Prostate gland (tissue), 2 donors: ENCODE measurements around the gene CEACAM4. TPM values are rescaled to one million over a fixed set of nuclear protein-coding genes. Genes with fewer than 3 reads are reported as not detected.

Source experiments
- DNase-seq: peaks from one replicate; pipeline ENCODE4 v3.0.0-alpha.2; 2019; ENCODE audit warnings: low spot score
- H3K27ac ChIP-seq, 2 donors: fragments of 200-600 bp; sonication (generic); 2 replicates each; pipeline ENCODE4 v1.5.1; 2017 to 2019
- H3K27me3 ChIP-seq: fragments of 200-600 bp; sonication (generic); replicated peaks from 2 replicates; pipeline ENCODE4 v1.5.1; 2019; ENCODE audit not compliant: insufficient read depth
- H3K36me3 ChIP-seq, 2 donors: fragments of 200-600 bp; sonication (generic); 1 replicate in 1 of 2; 2 replicates in 1 of 2; pipeline versions ENCODE4 v1.5.1 to v1.8.1; 2017 to 2019
- H3K4me1 ChIP-seq: fragments of 200-600 bp; sonication (generic); replicated peaks from 2 replicates; pipeline ENCODE4 v1.5.1; 2019
- H3K4me3 ChIP-seq, 2 donors: fragments of 200-600 bp; sonication (generic); 2 replicates each; pipeline ENCODE4 v1.5.1; 2017 to 2019
- H3K9me3 ChIP-seq: fragments of 200-600 bp; sonication (generic); 2 replicates; pipeline ENCODE4 v1.5.1; 2017
- CTCF ChIP-seq, 4 experiments: fragments of 200-600 bp in 2 of 4; fragments of 450-650 bp in 2 of 4; sonication (generic) in 2 of 4; IDR thresholded peaks; 1 replicate in 3 of 4; 2 replicates in 1 of 4; pipeline ENCODE4 v1.5.1; 2016 to 2019; ENCODE audit warnings: antibody characterized with exemption in 4 of 4, mild to moderate bottlenecking in 2 of 4, moderate library complexity in 2 of 4
- POLR2A ChIP-seq: fragments of 450-650 bp; IDR thresholded peaks from one replicate; pipeline ENCODE4 v1.6.1; 2016; ENCODE audit warnings: antibody characterized with exemption, mild to moderate bottlenecking
- POLR2AphosphoS5 ChIP-seq: sonication (generic); formaldehyde crosslinking; IDR thresholded peaks from one replicate; pipeline ENCODE4 v1.6.1; 2017; ENCODE audit warnings: antibody characterized with exemption
- WGBS: methylation state at CpG from one replicate; pipeline ENCODE4 v1.1.5; 2018; 5-methylcytosine and 5-hydroxymethylcytosine counted together
- intact Hi-C: fragments of 100-400 bp; cut with DNase I; formaldehyde crosslinking; loops from one replicate; pipeline ENCODE4 v1.14.2; 2022
- total RNA-seq, 2 donors: library from RNA; depleted of rRNA; stranded (reverse); fragments of >200 nt; gene quantifications; one replicate each; pipeline ENCODE4 v1.1.0, GENCODE V29; 2016

The CEACAM4 gene
- total RNA-seq, 2 donors from 2014 or later, result 0.59 to 1.0 TPM

- Histone ChIP-seq H3K27me3 (no peaks in the 10 kb centered on the region), H3K27ac (no peak overlapping the region), H3K4me1 (no peaks in the 10 kb centered on the region), H3K4me3 (no peak overlapping the region), H3K36me3 (no peaks in the 10 kb centered on the region), H3K9me3 (no peaks in the 10 kb centered on the region)
- 32% methylated on average over 6 of the region's 6 CpGs for WGBS
- intact Hi-C loops, result no loop called here
- TF ChIP-seq CTCF (IDR thresholded peaks at IDR 0.05), result no peak
- TF ChIP-seq POLR2A, result no peak
- TF ChIP-seq POLR2AphosphoS5, result no peak
- no peak for DNase-seq
These were observed 38.2 kb downstream of the CEACAM4 start for GRCh38 chr19:41588497-41589209.

- Histone ChIP-seq H3K27me3 (no peaks in the 10 kb centered on the region), H3K4me1 (no peaks in the 10 kb centered on the region), H3K36me3 (no peaks in the 10 kb centered on the region), H3K4me3 (no peak overlapping the region), H3K27ac (no peak overlapping the region), H3K9me3 (no peaks in the 10 kb centered on the region)
- no peak for TF ChIP-seq CTCF (IDR thresholded peaks at IDR 0.05)
- no peak for TF ChIP-seq POLR2AphosphoS5
- TF ChIP-seq POLR2A, result no peak
- WGBS, result 51% methylated on average over 4 of the region's 4 CpGs
- DNase-seq, result no peak
- intact Hi-C loops, result no loop called here
These were observed 39.0 kb downstream of the CEACAM4 start for GRCh38 chr19:41587838-41588210.

GRCh38 chr19:41587101-41587837, 39.6 kb downstream of the CEACAM4 start:
- no peak for DNase-seq
- H3K4me1 ChIP-seq, result no peaks in the 10 kb centered on the region

GRCh38 chr19:41586064-41586463, 40.8 kb downstream of the CEACAM4 start:
- intact Hi-C loops, result no loop called here
- no peak for TF ChIP-seq CTCF (IDR thresholded peaks at IDR 0.05)
- TF ChIP-seq POLR2A, result no peak
- no peak for TF ChIP-seq POLR2AphosphoS5
- Histone ChIP-seq H3K27ac (no peak overlapping the region), H3K9me3 (no peaks in the 10 kb centered on the region), H3K36me3 (no peaks in the 10 kb centered on the region), H3K4me1 (no peaks in the 10 kb centered on the region), H3K4me3 (no peak overlapping the region), H3K27me3 (no peaks in the 10 kb centered on the region)
- DNase-seq, result no peak

More at GRCh38 chr19:41587101-41587837, 39.6 kb downstream of the CEACAM4 start:
- intact Hi-C loops, result no loop called here
- Histone ChIP-seq H3K4me3 (no peak overlapping the region), H3K27ac (no peak overlapping the region), H3K9me3 (no peaks in the 10 kb centered on the region), H3K27me3 (no peaks in the 10 kb centered on the region), H3K36me3 (no peaks in the 10 kb centered on the region)
- TF ChIP-seq CTCF (IDR thresholded peaks at IDR 0.05) (no peak), POLR2AphosphoS5 (no peak), POLR2A (no peak)
- WGBS, result 71% methylated on average over 9 of the region's 9 CpGs

GRCh38 chr19:41584931-41585330, 41.9 kb downstream of the CEACAM4 start:
- 67% methylated on average over 1 of the region's 1 CpG for WGBS
- no peaks in the 10 kb centered on the region for H3K27me3 ChIP-seq
- H3K4me1 ChIP-seq, result no peaks in the 10 kb centered on the region
- no peak for DNase-seq
- intact Hi-C loops, result no loop called here
- H3K9me3 ChIP-seq, result no peaks in the 10 kb centered on the region
- H3K36me3 ChIP-seq, result no peaks in the 10 kb centered on the region
- H3K4me3 ChIP-seq, result no peak overlapping the region
- H3K27ac ChIP-seq, result no peak overlapping the region
- TF ChIP-seq POLR2A (no peak), CTCF (IDR thresholded peaks at IDR 0.05) (no peak), POLR2AphosphoS5 (no peak)
